HG03064 (cell line): ENCODE measurements around the gene MIGA2.

ENCODE experiments used
- ATAC-seq: cut with Tn5 transposase; IDR thresholded peaks from one replicate; pipeline ENCODE4 v1.9.1; 2021; ENCODE audit warnings: low read depth; ENCODE audit not compliant: unreplicated experiment

Gene MIGA2

GRCh38 chr9:129010267-129010975 is 26.0 kb upstream of the MIGA2 start:
- no peak for ATAC-seq

- ATAC-seq, result no peak
Measured at GRCh38 chr9:129011170-129011569, 25.3 kb upstream of the MIGA2 start.

DNA sequence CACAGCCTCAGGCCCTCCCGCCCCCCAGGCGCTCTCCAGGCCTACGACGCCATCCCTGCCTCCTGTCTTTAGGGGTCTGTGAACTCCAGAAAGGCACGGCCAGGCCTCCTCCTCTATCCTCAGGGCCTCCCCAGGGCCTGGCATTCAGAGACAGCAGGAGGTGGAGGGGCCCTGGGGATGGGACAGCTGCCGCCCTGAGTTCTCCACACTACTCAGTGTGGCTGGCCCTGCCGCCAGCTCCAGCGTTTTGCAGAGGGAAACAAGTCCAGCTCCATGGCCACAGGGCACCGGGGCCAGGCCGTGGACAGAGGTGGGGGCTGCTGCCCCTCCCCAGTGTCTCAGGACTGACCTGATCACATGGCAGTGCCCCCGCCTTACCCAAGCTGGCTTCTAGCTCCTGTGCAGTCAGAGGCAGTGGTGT is 24.7 kb upstream of the MIGA2 start:
- ATAC-seq, result no peak

GRCh38 chr9:129012343-129012742 is 24.1 kb upstream of the MIGA2 start:
- ATAC-seq, result no peak

GRCh38 chr9:129012893-129013448 is 23.5 kb upstream of the MIGA2 start:
- no peak for ATAC-seq

GRCh38 chr9:129013674-129014073 is 22.8 kb upstream of the MIGA2 start:
- ATAC-seq, result no peak

GRCh38 chr9:129014124-129014523 is 22.3 kb upstream of the MIGA2 start:
- no peak for ATAC-seq

- no peak for ATAC-seq
Measured at GRCh38 chr9:129014608-129015007, 21.8 kb upstream of the MIGA2 start.

DNA sequence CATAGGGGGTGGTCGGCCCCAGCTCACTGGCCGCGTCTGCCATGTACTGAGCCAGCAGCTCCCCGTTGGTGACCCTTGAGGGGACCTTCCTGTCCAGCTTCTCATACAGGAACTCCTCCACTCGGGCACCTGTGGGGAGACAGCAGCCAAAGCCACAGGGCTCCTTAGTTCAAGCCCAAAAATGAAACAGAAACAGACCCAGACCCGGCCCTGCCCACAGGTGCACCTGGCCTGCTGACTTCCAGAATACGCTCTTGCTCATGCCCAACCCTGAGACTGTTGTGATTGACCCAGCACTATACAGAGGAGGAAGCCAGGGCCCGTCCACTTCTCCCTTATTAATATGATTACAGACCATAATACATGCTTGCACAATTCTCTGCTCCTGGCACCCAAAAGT is 15.3 kb upstream of the MIGA2 start:
- ATAC-seq, result no peak

- ATAC-seq, result no peak
Measured at GRCh38 chr9:129022037-129022436, 14.4 kb upstream of the MIGA2 start.

GRCh38 chr9:129023036-129023907 is 13.2 kb upstream of the MIGA2 start:
- no peak for ATAC-seq

GRCh38 chr9:129023908-129024233 is 12.6 kb upstream of the MIGA2 start:
- ATAC-seq, result no peak

- ATAC-seq, result no peak
Measured at GRCh38 chr9:129026442-129027223, 9.8 kb upstream of the MIGA2 start.

DNA sequence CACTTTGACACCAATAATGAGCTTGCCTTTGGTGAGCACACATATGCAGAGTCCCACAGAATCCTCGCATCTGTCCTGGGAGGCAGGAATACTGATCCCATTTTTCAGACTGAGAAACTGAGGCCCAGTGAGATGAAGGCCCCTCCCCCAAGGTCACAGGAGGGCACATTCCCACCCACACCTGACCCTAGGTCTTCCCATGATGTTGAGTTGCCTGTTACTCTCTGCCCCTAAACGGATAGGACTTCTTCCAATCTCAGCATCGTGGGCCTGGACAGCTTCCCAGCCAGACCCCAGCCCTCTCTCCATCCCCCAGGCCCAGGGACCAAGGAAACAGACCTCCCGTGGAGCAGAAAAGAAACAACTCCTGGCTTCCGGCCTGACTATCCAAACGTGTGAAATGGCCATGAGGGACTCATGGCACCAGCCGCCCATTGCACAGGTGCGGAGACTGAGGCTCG is 9.2 kb upstream of the MIGA2 start:
- ATAC-seq, result no peak

GRCh38 chr9:129027685-129028191 is 8.7 kb upstream of the MIGA2 start:
- ATAC-seq, result peak; percentile 22

DNA sequence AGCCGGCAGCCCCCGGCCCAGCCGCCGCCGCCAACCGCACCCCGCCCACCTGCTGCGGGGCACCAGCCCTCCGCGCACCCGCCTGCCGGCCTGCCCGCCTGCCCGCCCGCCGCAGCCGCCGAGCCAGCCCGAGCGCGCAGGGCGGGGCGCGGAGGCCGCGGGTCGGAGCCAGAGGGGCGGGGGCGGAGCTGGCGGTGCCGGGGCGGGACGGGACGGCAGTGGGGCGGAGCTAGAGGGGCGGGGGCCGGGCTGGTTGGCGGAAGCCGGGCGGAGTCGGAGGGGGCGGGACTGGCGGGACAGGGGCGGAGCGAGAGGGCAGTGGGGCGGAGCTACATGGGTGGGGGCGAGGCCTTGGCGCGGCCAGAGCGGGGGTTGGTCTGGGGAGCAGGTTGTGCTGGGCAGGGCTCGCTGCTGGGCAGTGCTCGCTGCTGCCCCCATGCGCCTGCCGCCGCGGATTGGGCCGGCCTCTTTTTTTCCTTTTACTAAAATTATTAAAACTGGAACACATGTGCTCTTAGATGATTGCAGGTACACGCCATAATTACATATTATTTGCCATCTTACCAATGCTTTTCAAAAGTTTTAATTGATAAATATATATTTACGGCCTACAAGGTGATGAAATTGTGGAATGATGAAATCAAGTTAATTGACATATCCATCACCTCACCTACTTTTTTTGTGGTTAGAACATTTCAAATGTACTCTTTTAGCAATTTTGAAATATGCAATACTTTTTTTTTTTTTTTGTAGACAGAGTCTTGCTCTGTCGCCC is 8.0 kb upstream of the MIGA2 start, which contains the start of gene SH3GLB2:
SH3GLB2 (minus strand) TSS at position 140 of the 775 bp plus-strand sequence. CDS start 177 bp downstream, outside the sequence.
- peak; percentile 55 for ATAC-seq

- no peak for ATAC-seq
Measured at GRCh38 chr9:129030191-129030590, 6.2 kb upstream of the MIGA2 start.

DNA sequence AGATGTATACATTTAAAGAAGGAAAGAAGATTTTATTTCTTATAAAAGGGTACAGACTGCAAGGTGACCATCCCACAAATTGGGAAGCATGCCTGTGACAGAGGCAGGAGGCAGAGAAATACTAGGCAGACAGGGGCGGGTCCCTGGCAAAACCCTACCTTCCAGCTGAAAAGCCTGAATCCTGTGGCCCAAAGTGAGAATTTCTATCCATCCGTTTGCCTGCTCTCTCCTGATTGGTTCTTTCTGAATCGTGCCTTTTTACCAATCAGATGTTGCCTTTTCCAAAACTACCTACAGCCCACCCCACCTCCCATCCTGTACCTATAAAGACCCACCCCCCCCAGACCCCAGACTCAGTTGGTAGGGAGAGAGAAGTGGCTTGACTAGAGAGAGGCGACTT is 4.9 kb upstream of the MIGA2 start:
- ATAC-seq, result no peak

DNA sequence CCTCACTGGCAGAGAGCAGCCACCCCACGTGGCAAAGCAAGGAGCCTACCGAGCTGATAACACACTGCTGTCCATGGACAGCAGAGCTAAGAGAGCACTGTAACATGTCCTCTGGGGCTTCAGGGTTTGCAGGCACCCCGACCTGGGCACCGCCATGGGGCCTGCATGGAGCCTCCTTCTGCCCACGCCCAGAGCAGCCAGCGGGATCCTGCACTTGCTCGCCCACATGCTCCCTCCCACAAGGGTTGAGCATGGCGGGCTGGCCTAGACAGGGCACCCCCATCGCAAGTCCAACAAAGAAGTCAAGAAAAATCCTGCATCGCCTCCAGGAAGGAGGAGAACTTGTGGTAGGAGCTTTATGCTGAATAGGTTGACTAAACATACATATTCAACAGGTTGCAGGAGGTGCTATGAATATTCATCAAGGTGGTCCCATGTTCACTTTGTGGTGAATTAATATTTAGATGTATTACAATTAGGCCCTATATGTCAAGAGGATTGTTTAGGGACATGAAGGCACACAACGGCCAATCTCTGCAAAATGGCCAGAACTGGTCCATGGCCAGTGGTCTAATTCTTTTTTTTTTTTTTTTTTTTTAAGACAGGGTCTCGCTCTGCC is 3.8 kb upstream of the MIGA2 start:
- ATAC-seq, result no peak
